GM18858 (cell line): ENCODE results near the gene CDH6.

Experiments used
- ATAC-seq: cut with Tn5 transposase; IDR thresholded peaks from one replicate; pipeline ENCODE4 v1.9.1; 2021; ENCODE audit not compliant: unreplicated experiment

Gene CDH6

GRCh38 chr5:31244921-31245320 lies 51.4 kb downstream of the CDH6 start:
- no peak for ATAC-seq

- no peak for ATAC-seq
Measured at GRCh38 chr5:31247381-31247780, 53.9 kb downstream of the CDH6 start.

- ATAC-seq: no peak
Measured at GRCh38 chr5:31250201-31250600, 56.7 kb downstream of the CDH6 start.

GRCh38 chr5:31251032-31251431 lies 57.5 kb downstream of the CDH6 start:
- no peak for ATAC-seq

- no peak for ATAC-seq
Measured at GRCh38 chr5:31255041-31255440, 61.6 kb downstream of the CDH6 start.

GRCh38 chr5:31268256-31268655 lies 74.8 kb downstream of the CDH6 start:
- no peak for ATAC-seq

GRCh38 chr5:31268686-31269085 lies 75.2 kb downstream of the CDH6 start:
- no peak for ATAC-seq

GRCh38 chr5:31269259-31269658 lies 75.8 kb downstream of the CDH6 start:
- no peak for ATAC-seq

- ATAC-seq: no peak
Measured at GRCh38 chr5:31270396-31270795, 76.9 kb downstream of the CDH6 start.

GRCh38 chr5:31271567-31271966 lies 78.1 kb downstream of the CDH6 start:
- no peak for ATAC-seq

GRCh38 chr5:31273161-31273560 lies 79.7 kb downstream of the CDH6 start:
- no peak for ATAC-seq

- peak; percentile 94 for ATAC-seq
Measured at GRCh38 chr5:31273631-31274378, 80.3 kb downstream of the CDH6 start.

- no peak for ATAC-seq
Measured at GRCh38 chr5:31280210-31280609, 86.7 kb downstream of the CDH6 start.

- no peak for ATAC-seq
Measured at GRCh38 chr5:31283326-31283725, 89.8 kb downstream of the CDH6 start.

- ATAC-seq: no peak
Measured at GRCh38 chr5:31285025-31285424, 91.5 kb downstream of the CDH6 start.

GRCh38 chr5:31287985-31288384 lies 94.5 kb downstream of the CDH6 start:
- no peak for ATAC-seq

- ATAC-seq: no peak
Measured at GRCh38 chr5:31289429-31289828, 95.9 kb downstream of the CDH6 start.

GRCh38 chr5:31291323-31291854 lies 97.9 kb downstream of the CDH6 start:
- ATAC-seq: no peak

GRCh38 chr5:31300501-31300900 lies 107.0 kb downstream of the CDH6 start:
- ATAC-seq: no peak

- ATAC-seq: no peak
Measured at GRCh38 chr5:31301833-31302232, 108.3 kb downstream of the CDH6 start.

GRCh38 chr5:31303688-31304087 lies 110.2 kb downstream of the CDH6 start:
- ATAC-seq: no peak

GRCh38 chr5:31317665-31318064 lies 124.2 kb downstream of the CDH6 start:
- no peak for ATAC-seq

- ATAC-seq: no peak
Measured at GRCh38 chr5:31319335-31319734, 125.8 kb downstream of the CDH6 start.
